BJ (cell line): Measurements from ENCODE around the gene MPRIP. TPM values are rescaled to one million over a fixed set of nuclear protein-coding genes. Genes with fewer than 3 reads are reported as not detected.
"Not testable (repeated sequence)": the region's sequence is repeated elsewhere in the genome, so short reads cannot be mapped to it uniquely, and the experiment has no call there.

Source experiments
- CTCF ChIA-PET: fragments of 350-600 bp; formaldehyde crosslinking; extraction: SDS; loops from one replicate; lab custom pipeline; 2021; ENCODE audit warnings: antibody characterized with exemption, inconsistent platforms; lab: Yijun Ruan, JAX
- POLR2A ChIA-PET: fragments of 300-600 bp; sonication (Branson Sonifier 250); formaldehyde crosslinking; extraction: SDS; loops from one replicate; lab custom pipeline; 2021; ENCODE audit warnings: antibody characterized with exemption; lab: Charles Lee
- DNase-seq: peaks from one replicate; pipeline ENCODE4 v3.0.0-alpha.2; 2011; ENCODE audit warnings: low read depth
- H3K27me3 ChIP-seq: 2 replicates; pipeline ENCODE4 v1.6.0; 2011; ENCODE audit warnings: low read length; ENCODE audit not compliant: control insufficient read depth, insufficient read depth
- H3K36me3 ChIP-seq: 2 replicates; pipeline ENCODE4 v1.5.1; 2011; ENCODE audit warnings: low read length; ENCODE audit not compliant: control insufficient read depth, insufficient read depth
- H3K4me3 ChIP-seq: 2 replicates; pipeline ENCODE4 v1.5.1; 2011; ENCODE audit warnings: low read depth, mild to moderate bottlenecking, control low read depth, low read length
- polyA plus RNA-seq: library from polyadenylated mRNA; depleted of rRNA; stranded (reverse); fragments of >200 nt; gene quantifications from 2 replicates; pipeline ENCODE4 v1.2.3, GENCODE V29; 2011
- TF ChIP-seq, protein P1 (sequence below): IDR thresholded peaks from 2 replicates; pipeline ENCODE4 v1.5.1; 2011; ENCODE audit warnings: low read depth, mild to moderate bottlenecking, control low read depth, inconsistent platforms, low read length, moderate library complexity; ENCODE audit not compliant: insufficient read depth

Gene MPRIP
- polyA plus RNA-seq, 1 experiment: 149 TPM

DNA sequence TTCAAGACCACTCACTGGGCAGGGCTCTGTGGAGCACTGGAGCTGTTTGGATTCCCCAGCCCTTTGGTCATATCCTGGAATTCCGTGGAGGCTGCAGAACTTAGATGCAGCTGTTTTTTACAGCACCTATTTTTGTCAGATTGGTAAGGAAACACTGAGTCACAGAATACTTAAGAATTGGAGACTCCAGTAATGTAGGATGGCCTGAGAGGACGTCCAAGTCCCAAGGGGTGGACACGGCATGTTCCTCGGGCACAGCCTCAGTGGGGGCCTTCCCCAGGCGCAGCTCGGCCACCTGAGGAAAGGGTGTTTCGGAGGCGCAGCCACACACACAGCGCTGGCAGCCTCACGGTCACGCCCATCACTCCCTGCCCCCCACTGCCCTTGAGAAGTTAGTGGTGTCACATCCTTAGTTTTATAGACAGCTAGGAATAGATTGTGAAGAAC lies 149.1 kb downstream of the MPRIP start:
- no peak overlapping the region for H3K4me3 ChIP-seq
- no peaks in the 10 kb centered on the region for H3K27me3 ChIP-seq
- ChIA-PET CTCF (interaction anchor here (1.1 to 1.7 kb wide), 3 partner anchors 9 to 189 kb away, joined by 3 to 5 read pairs (median 4); no protein-coding TSS in a partner anchor), POLR2A (no interaction called here)
- DNase-seq: peak; percentile 75
- peaks cover 6% of the 10 kb centered on the region for H3K36me3 ChIP-seq
- TF ChIP-seq, protein P1, sequence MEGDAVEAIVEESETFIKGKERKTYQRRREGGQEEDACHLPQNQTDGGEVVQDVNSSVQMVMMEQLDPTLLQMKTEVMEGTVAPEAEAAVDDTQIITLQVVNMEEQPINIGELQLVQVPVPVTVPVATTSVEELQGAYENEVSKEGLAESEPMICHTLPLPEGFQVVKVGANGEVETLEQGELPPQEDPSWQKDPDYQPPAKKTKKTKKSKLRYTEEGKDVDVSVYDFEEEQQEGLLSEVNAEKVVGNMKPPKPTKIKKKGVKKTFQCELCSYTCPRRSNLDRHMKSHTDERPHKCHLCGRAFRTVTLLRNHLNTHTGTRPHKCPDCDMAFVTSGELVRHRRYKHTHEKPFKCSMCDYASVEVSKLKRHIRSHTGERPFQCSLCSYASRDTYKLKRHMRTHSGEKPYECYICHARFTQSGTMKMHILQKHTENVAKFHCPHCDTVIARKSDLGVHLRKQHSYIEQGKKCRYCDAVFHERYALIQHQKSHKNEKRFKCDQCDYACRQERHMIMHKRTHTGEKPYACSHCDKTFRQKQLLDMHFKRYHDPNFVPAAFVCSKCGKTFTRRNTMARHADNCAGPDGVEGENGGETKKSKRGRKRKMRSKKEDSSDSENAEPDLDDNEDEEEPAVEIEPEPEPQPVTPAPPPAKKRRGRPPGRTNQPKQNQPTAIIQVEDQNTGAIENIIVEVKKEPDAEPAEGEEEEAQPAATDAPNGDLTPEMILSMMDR: no peak

DNA sequence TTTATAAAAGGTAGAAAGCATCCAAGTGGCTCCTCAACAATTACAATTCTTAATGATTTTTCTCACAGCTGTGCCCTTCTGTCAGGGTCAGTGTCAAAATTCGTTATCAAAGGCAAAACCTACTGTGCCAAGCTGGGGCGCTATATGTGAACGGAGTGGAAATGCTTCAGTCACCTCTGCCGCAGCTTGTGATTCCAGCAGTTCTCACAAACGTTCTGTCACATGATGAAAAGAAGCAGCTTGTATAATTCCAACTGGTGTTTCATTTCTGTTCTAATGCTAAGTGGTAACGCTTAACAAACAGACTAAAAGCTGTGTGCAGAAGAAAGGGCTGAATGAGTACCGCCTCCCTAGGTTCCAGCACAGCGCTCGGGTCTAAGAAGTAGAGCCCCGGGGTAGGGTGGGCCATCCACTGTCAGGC lies 149.7 kb downstream of the MPRIP start:
- no peak overlapping the region for H3K4me3 ChIP-seq
- ChIA-PET CTCF (interaction anchor here (1.1 to 1.7 kb wide), 2 partner anchors 9 to 189 kb away, joined by 3 to 5 read pairs; no protein-coding TSS in a partner anchor), POLR2A (no interaction called here)
- TF ChIP-seq, protein P1: no peak
- DNase-seq: no peak
- no peaks in the 10 kb centered on the region for H3K27me3 ChIP-seq
- H3K36me3 ChIP-seq: peaks cover 6% of the 10 kb centered on the region

DNA sequence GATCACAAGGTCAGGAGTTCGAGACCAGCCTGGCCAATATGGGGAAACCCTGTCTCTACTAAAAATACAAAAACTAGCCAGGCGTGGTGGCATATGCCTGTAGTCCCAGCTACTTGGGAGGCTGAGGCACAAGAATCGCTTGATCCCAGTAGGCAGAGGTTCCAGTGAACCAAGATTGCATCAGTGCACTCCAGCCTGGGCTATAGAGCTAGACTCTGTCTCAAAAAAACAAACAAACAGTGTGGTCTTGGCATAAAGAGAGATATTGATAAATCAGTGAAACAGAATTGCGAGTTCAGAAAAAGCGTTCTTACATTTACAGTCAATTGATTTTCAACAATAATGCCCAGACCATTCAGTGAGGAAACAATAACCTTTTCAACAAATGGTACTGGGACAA lies 153.2 kb downstream of the MPRIP start:
- CTCF ChIA-PET, DNase-seq, H3K4me3 ChIP-seq, H3K27me3 ChIP-seq, H3K36me3 ChIP-seq: not testable (repeated sequence)
- POLR2A ChIA-PET: interaction anchor here (0.6 kb wide), 1 partner anchor 20 kb away, joined by 5 read pairs; no protein-coding TSS in a partner anchor

DNA sequence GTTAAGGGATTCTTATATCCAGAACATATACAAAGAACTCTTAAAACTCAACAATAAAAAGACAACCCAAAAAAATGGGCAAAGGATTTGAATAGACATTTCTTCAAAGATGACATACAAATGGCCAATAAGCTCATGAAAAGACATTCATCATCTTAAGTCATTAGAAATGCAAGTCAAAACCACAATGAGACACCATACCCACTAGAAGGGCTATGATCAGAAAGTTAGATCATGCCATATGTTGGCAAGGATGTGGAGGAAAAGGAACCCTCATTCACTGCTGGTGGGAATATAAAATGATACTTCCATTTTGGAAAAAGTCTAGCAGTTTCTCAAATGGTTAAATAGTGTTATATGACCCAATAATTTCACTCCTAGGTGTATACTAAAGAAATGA lies 154.5 kb downstream of the MPRIP start:
- Histone ChIP-seq H3K27me3 (no peaks in the 10 kb centered on the region), H3K4me3 (no peak overlapping the region), H3K36me3 (no peaks in the 10 kb centered on the region)
- CTCF ChIA-PET: no interaction called here
- TF ChIP-seq, protein P1: no peak
- no peak for DNase-seq
- POLR2A ChIA-PET: no interaction called here

DNA sequence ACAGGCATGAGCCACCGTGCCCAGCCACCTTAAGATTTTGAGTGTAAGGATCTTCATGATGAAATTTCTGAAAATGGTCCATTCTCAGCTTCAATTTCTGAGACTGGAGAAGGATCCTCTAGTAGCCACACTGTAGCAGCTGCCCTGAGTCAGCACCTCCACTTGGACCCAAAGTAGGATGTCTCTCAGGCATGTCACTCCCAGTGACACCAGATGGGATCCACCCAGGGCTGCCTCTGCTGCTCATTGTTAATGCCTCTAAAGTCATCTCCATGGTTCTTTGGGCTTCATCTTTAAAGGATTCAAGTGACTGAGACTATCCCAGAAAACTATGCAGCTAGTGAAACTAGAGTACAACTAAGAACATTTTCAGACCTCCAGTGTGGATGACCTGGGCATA lies 156.0 kb downstream of the MPRIP start:
- Histone ChIP-seq H3K36me3 (no peaks in the 10 kb centered on the region), H3K4me3 (no peak overlapping the region), H3K27me3 (no peaks in the 10 kb centered on the region)
- TF ChIP-seq, protein P1: no peak
- ChIA-PET CTCF (no interaction called here), POLR2A (no interaction called here)
- no peak for DNase-seq

DNA sequence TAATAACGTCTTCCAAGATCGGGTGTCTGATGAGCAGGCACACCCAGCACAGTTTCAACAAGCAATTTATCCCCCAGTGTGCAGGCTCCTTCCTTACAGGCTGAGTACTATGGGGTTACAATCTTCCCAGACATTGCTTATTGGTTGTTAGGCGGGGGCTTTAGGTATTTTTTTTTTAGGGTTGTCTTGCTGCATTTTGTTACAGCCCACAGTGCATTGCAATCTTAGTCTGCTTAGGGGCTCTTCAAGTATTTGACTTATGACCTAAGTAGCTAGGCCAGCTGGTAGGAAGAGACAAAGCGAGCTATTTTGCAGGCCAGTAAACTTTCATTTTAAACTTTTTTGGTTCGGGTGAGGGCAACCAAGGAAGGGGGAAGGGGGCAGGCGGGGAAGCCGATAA lies 158.1 kb downstream of the MPRIP start:
- H3K36me3 ChIP-seq: no peaks in the 10 kb centered on the region
- no peak for DNase-seq
- POLR2A ChIA-PET: interaction anchor here (0.5 to 1.0 kb wide), 2 partner anchors 10 to 11 kb away, joined by 3 read pairs; no protein-coding TSS in a partner anchor
- TF ChIP-seq, protein P1: no peak
- no peak overlapping the region for H3K4me3 ChIP-seq
- CTCF ChIA-PET: interaction anchor here (0.6 to 1.8 kb wide), 6 partner anchors 8 to 198 kb away, joined by 3 to 6 read pairs (median 4); no protein-coding TSS in a partner anchor
- no peaks in the 10 kb centered on the region for H3K27me3 ChIP-seq
